Upper lobe of left lung (tissue), 4 donors: Measurements from ENCODE around the gene CELF5.

Experiments used
- POLR2A ChIP-seq, 4 donors: fragments of 450-650 bp; IDR thresholded peaks; one replicate each; pipeline ENCODE4 v1.5.1; 2016 to 2017; ENCODE audit warnings: antibody characterized with exemption in 4 of 4, mild to moderate bottlenecking in 2 of 4
- TF ChIP-seq, protein P1 (sequence below), 6 experiments: fragments of 450-650 bp in 4 of 6; fragments of 200-600 bp in 2 of 6; sonication (generic) in 2 of 6; IDR thresholded peaks; one replicate each; pipeline ENCODE4 v1.5.1; 2016 to 2019; ENCODE audit warnings: antibody characterized with exemption in 6 of 6

DNA sequence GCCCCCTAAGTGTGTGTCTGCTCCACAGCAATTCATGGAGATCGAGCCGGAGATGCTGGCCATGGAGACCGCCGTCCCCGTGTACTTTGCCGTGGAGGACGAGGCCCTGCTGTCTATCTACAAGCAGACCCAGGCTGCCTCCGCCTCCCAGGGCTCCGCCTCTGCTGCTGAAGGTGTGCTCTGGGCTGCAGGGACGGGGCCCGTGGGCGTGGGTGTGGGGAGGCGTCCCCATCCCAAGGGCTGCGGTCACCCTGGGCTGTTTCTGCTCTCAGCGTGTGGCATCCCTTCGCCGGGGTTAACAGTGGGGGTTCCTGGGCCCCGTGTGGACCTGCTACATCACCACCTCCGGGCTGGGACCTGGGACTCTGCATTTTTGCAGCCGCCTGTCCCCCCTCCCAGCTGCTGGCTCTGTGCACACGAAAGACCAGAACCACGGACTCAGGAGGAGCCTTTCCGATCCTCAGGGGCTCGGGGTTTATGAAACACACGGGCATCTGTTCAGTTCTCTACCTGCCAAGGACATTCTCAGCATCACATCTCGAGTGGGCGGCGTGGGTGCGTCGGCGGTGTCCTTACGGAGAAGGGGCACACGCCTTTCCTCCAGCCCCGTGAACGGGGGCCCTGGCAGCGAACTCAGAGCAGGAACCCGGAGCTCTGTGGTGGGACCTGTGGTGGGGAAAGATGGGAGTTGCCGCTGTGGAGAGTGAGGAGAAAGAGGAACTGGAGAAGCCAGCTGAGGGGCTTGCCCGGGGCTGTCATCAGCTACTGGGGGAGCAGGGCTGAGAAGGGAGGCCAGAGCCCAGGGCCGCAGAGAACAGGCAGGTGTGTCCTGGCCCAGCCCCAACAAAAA is 31.0 kb upstream of the CELF5 start:
- TF ChIP-seq, protein P1, sequence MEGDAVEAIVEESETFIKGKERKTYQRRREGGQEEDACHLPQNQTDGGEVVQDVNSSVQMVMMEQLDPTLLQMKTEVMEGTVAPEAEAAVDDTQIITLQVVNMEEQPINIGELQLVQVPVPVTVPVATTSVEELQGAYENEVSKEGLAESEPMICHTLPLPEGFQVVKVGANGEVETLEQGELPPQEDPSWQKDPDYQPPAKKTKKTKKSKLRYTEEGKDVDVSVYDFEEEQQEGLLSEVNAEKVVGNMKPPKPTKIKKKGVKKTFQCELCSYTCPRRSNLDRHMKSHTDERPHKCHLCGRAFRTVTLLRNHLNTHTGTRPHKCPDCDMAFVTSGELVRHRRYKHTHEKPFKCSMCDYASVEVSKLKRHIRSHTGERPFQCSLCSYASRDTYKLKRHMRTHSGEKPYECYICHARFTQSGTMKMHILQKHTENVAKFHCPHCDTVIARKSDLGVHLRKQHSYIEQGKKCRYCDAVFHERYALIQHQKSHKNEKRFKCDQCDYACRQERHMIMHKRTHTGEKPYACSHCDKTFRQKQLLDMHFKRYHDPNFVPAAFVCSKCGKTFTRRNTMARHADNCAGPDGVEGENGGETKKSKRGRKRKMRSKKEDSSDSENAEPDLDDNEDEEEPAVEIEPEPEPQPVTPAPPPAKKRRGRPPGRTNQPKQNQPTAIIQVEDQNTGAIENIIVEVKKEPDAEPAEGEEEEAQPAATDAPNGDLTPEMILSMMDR (IDR thresholded peaks at IDR 0.05) = no peak
- TF ChIP-seq POLR2A (IDR thresholded peaks at IDR 0.05) = no peak
